Measurements from ENCODE around the gene YEATS2.

GRCh38 chr3:183827809-183828537 is 130.4 kb downstream of the YEATS2 start:
- TF ChIP-seq, protein P1, sequence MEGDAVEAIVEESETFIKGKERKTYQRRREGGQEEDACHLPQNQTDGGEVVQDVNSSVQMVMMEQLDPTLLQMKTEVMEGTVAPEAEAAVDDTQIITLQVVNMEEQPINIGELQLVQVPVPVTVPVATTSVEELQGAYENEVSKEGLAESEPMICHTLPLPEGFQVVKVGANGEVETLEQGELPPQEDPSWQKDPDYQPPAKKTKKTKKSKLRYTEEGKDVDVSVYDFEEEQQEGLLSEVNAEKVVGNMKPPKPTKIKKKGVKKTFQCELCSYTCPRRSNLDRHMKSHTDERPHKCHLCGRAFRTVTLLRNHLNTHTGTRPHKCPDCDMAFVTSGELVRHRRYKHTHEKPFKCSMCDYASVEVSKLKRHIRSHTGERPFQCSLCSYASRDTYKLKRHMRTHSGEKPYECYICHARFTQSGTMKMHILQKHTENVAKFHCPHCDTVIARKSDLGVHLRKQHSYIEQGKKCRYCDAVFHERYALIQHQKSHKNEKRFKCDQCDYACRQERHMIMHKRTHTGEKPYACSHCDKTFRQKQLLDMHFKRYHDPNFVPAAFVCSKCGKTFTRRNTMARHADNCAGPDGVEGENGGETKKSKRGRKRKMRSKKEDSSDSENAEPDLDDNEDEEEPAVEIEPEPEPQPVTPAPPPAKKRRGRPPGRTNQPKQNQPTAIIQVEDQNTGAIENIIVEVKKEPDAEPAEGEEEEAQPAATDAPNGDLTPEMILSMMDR (IDR thresholded peaks at IDR 0.05): no peak
- TF ChIP-seq POLR2AphosphoS5 (IDR thresholded peaks at IDR 0.05): no peak

Data from stomach (tissue), 4 donors.